Measurements from ENCODE around the gene LAMB2.
A peak's percentile ranks its signal among the peaks of the same experiment; 100 is the strongest.

Gene LAMB2

GRCh38 chr3:49120096-49120437 is 12.8 kb downstream of the LAMB2 start:
- DNase-seq = no peak

GRCh38 chr3:49119439-49119838 is 13.4 kb downstream of the LAMB2 start:
- DNase-seq = no peak

DNA sequence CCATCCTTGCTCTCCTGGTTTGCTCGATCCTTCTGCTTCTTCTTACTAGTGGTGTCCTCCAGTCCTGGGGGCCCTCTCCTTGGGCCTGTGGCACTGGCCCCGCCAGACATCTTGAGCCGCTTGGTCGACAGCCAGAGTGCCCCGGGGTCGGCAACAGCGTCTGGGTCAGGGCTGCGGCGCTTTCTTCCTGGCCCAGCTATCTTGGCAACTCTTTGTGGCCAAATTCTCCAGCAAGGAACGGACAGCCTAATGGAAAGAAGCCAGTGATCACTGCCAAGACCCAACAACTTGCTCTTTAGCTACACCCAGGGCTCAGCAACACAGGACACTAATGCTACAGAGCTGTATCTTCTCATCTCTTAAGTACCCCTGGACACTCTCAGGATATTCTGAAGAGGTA is 13.8 kb downstream of the LAMB2 start:
- no peak for DNase-seq

GRCh38 chr3:49112262-49112661 is 20.6 kb downstream of the LAMB2 start:
- DNase-seq = no peak

DNA sequence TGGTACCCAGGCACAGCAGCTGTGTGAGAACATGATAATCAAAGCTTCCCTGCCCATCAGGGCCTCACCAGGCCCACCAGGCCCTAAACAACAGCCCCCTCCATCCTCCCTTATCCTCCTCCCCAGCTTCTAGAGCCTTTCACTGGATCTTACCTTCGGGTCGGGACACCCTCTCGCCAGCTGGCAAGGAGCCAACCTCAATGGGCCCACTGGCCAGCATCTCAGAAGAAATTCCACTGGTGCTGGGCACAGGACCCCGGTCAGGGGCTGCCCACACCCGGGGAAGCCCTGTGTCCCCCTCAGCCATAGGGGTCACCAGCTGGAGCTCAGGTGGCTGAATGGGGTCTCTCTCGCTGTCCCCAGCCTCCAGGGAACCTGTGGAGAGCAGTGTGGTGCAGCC is 21.5 kb downstream of the LAMB2 start:
- no peak for DNase-seq

GRCh38 chr3:49110780-49111179 is 22.1 kb downstream of the LAMB2 start:
- no peak for DNase-seq

DNA sequence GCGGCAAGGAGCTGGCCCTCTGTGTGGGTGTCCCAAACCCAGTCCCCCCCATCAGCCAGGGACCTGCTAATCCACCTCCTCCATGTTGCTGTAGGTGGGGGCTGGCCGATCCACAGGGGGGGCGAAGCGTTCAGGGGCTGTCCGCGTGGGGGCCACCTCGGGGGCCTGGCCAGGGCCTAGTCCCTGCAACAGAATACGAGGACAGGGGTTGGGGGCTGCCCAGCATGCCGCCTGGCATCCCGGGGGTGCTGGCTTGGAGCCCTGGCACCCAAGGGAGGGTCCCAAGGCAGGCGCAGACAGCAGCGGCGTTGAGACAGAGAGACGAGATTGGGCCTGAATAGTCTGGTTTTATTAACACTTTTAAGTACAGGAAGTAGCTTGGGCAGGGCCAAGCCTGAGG is 24.5 kb downstream of the LAMB2 start:
- DNase-seq = no peak

GRCh38 chr3:49104427-49105291 is 28.2 kb downstream of the LAMB2 start, which contains the start of gene QARS1:
Gene QARS1, minus strand, starts transcription at chr3:49104757. Its CDS starts 24 bp downstream, at chr3:49104733.
- peak; percentile 20 for DNase-seq

DNA sequence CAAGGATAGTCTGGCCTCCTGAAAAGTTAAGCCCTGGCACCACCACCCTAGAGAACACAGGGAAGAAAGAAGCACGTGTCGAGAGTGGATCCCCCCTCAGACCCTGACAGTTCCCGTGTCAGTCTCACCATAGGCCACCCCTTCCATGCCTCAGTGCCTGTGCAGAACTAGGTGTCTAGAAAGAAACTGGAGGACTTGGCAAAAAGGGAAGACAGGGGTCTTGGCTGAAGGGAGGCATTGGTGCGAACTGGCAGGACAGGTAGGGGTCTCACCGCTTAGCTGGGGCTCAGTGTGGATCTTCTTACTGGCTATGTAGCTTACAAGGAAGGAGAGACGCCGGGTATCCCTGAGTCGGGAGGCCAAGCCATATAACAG is 28.8 kb downstream of the LAMB2 start:
- no peak for DNase-seq

GRCh38 chr3:49100046-49100615 is 32.7 kb downstream of the LAMB2 start:
- no peak for DNase-seq

DNA sequence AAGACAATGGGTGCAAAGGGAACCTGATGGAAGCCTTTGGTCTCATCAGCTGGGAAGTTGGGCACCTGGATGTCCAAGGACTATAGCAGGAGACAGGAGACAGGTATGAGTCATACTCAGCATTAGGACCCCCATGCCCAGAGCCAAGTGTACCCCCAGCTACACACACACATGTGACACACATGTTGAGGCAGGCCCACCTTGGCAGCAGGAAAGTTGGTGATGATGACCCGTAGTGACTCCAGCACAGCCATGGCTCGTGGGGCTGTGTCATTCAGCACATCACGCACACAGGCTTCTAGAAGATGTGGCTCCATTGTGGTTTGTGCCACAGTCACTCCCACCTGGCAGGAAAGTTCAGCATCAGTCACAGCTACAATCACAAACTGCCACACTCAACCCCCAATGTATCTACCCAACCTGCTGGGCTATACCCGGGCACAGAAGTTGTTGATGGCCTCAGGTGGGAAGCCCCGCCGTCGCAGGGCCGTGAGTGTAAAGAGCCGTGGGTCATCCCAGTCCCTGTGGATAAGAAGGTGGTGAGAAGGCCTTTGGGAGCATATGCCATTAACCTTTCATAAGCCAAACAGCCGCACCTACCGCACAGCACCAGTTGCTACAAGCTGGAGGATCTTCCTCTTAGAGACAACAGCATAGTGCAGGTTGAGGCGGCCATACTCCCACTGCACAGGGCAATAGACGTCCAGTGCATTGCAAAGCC is 33.8 kb downstream of the LAMB2 start:
- DNase-seq = no peak

DNA sequence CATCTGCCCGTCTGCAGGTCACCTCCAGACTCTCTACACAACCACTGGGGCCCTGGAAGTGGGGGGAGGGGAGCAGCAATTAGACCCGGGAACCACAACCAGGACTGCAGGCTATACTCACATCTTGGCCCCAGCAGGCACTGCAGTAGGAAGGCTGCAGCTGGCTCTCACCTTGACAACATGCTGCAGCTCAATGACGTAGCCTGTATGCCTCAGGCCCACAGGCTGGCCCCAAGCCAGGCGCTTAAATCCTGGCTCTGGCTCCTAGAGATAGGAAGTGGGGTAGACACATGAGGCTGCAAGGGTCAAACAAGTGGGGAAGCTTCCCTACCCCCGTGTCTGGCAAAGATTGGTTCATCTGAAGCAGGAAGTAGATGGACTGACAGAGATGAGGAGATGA is 34.4 kb downstream of the LAMB2 start:
- no peak for DNase-seq

DNA sequence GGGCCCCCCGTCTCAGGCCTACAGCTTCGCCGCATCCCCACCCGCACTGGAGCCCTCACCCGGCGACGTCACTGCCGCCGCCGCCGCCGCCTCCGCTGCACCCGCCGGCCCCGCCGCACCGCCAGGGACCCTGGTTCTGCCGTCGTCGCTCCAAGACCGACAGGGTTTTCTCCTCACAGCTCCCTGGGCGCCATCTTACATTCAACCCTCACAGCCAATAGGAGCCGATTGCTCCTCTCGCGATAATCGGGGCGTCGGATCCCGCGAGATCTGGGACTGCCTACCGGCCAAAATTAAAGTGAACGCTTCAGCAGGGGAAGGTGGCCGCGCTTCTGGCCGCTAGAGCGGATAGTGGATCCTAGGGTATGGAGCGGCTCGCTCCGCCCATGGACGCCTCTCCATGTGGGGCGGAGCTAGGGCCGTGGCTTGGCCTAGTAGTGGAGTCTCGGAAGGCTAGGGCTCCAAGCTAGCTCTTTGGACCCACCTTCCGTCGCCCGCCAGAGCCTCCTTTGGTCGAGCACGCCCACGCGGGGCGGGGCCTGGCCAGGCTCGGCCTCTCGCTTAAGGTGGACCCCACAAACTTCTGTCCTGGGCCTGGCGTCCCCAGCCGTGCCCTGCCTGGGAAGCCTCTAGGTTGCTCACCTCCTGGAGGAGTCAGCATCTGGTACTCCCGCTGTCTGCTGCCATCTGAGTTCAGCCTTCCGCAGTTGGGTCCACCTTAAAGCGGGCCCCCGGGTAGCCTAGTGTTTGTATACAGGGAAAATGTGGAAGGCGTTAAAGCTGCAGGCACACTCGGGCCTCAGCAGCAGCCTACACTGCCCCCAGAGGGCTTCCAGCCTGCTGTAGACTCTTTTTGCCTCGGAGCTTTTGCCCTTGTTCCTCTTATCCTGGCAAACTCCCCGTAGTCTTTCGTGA is 38.7 kb downstream of the LAMB2 start, which contains the start of gene QRICH1:
Gene QRICH1 (minus strand): TSS at position 219 of the 915 bp plus-strand sequence. CDS start 17,054 bp downstream, outside the sequence.
- peak; percentile 77 for DNase-seq

GRCh38 chr3:49092938-49093852 is 39.7 kb downstream of the LAMB2 start:
- DNase-seq = no peak

DNA sequence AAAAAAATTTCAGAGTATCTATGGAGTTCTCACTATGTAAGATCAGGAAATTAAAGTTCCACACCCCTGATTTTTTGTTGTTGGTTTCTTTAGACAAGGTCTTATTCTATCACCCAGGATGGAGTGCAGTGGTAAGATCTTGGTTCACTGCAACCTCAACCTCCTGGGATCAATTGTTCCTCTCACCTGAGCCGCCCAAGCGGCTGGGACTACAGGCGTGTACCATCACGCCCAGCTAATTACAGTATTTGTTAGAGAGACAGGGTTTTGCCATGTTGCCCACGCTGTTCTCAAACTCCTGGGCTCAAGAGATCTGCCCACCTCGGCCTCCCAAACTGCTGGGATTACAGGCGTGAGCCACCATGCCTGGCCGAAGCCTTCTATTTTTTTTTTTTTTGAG is 51.4 kb downstream of the LAMB2 start:
- DNase-seq = no peak

GRCh38 chr3:49079270-49079669 is 53.6 kb downstream of the LAMB2 start:
- DNase-seq = no peak

DNA sequence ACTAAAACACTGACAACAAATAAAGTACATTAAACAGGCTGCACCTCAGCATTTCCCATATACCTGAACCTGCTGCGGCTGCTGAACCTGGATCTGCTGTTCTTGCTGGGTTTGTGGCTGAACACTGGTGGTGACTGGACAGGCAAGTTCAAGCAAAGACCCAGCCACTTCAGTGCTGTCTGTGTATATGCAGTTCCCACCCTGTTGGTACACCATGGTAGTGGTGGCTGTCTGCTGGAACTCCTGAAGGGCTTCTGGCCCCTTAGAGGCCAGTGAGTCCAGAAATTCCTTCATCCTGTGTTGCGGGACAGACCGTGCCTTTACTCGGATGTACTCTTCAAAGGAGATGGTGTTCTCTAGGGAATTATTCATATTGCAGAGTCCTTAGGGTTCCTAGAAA is 56.2 kb downstream of the LAMB2 start:
- DNase-seq = no peak

DNA sequence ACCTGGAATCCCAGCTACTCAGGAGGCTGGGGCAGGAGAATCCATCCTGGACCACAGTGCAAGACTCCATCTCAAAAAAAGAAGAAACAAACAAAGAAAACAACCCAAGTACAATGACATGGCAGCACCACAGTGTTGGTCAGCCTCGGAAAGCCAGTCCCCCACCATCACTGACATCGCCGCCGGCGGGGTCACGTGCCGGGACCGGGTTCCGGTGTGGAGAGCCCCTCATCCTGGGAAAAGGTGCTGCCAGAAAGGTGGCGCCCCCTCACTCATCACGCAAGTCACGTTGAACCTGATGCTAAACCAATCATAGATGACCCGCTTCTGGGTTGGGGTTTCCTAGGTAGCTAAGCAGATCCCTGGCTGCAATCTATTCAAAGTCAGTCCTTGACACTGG is 56.7 kb downstream of the LAMB2 start:
- DNase-seq = no peak

Measured in NCI-H187 treated with DMSO at 0.1 percent for 48 hours (cell line).